KMS-11 (cell line): ENCODE measurements around the gene STMND1.

Experiments used
- H2AFZ ChIP-seq: fragments of 200-600 bp; sonication (generic); 2 replicates; pipeline ENCODE4 v1.6.1; 2016; ENCODE audit warnings: antibody characterized with exemption, mixed run types, low read depth
- H3K27ac ChIP-seq: fragments of 200-600 bp; sonication (generic); 2 replicates; pipeline ENCODE4 v1.6.1; 2016; ENCODE audit warnings: mild to moderate bottlenecking, mixed run types
- H3K27me3 ChIP-seq: fragments of 200-600 bp; sonication (generic); 2 replicates; pipeline ENCODE4 v1.6.1; 2017; ENCODE audit warnings: mild to moderate bottlenecking, low read depth, mixed run types, moderate library complexity; ENCODE audit not compliant: insufficient read depth
- H3K36me3 ChIP-seq: fragments of 200-600 bp; sonication (generic); 2 replicates; pipeline ENCODE4 v1.6.1; 2017; ENCODE audit warnings: mild to moderate bottlenecking, mixed run types; ENCODE audit not compliant: insufficient read depth
- H3K4me1 ChIP-seq: fragments of 200-600 bp; sonication (generic); 2 replicates; pipeline ENCODE4 v1.6.1; 2016; ENCODE audit warnings: mild to moderate bottlenecking, low read depth, mixed run types; ENCODE audit not compliant: poor library complexity, severe bottlenecking
- H3K4me2 ChIP-seq: fragments of 200-600 bp; sonication (generic); 2 replicates; pipeline ENCODE4 v1.7.0; 2016; ENCODE audit warnings: mild to moderate bottlenecking, mixed run types
- H3K4me3 ChIP-seq: fragments of 200-600 bp; sonication (generic); IDR thresholded peaks from 2 replicates; pipeline ENCODE4 v1.6.1; 2017; ENCODE audit warnings: low read depth, low read length, mixed read lengths; ENCODE audit not compliant: insufficient read depth
- H3K79me2 ChIP-seq: fragments of 200-600 bp; sonication (generic); 2 replicates; pipeline ENCODE4 v1.6.1; 2016; ENCODE audit warnings: low read depth, mixed run types; ENCODE audit not compliant: insufficient read depth
- H3K9ac ChIP-seq: fragments of 200-600 bp; sonication (generic); 2 replicates; pipeline ENCODE4 v1.6.1; 2016; ENCODE audit warnings: mild to moderate bottlenecking, mixed run types
- H4K20me1 ChIP-seq: fragments of 200-600 bp; sonication (generic); 2 replicates; pipeline ENCODE4 v1.6.1; 2016; ENCODE audit warnings: mild to moderate bottlenecking, mixed run types; ENCODE audit not compliant: insufficient read depth
- CTCF ChIP-seq: fragments of 200-600 bp; sonication (generic); conservative IDR thresholded peaks from 2 replicates; pipeline ENCODE4 v1.6.1; 2017; ENCODE audit warnings: low read depth, mild to moderate bottlenecking, antibody characterized with exemption, low read length, moderate library complexity, mixed read lengths

STMND1 gene

GRCh38 chr6:17179530-17180073 lies 77.8 kb downstream of the STMND1 start:
- Histone ChIP-seq H3K36me3 (no peaks in the 10 kb centered on the region), H3K27me3 (no peaks in the 10 kb centered on the region), H3K4me2 (no peak overlapping the region), H2AFZ (no peak overlapping the region), H3K9ac (no peak overlapping the region), H3K79me2 (no peaks in the 10 kb centered on the region), H3K27ac (no peak overlapping the region), H3K4me1 (no peaks in the 10 kb centered on the region), H4K20me1 (no peaks in the 10 kb centered on the region), H3K4me3 (no peak overlapping the region)
- TF ChIP-seq CTCF: no peak
